GM19351 (cell line): ENCODE measurements around the gene OPRL1.

ENCODE experiments used
- ATAC-seq: cut with Tn5 transposase; IDR thresholded peaks from one replicate; pipeline ENCODE4 v1.9.1; 2021; ENCODE audit warnings: mild to moderate bottlenecking, moderate library complexity; ENCODE audit not compliant: unreplicated experiment

The OPRL1 gene

DNA sequence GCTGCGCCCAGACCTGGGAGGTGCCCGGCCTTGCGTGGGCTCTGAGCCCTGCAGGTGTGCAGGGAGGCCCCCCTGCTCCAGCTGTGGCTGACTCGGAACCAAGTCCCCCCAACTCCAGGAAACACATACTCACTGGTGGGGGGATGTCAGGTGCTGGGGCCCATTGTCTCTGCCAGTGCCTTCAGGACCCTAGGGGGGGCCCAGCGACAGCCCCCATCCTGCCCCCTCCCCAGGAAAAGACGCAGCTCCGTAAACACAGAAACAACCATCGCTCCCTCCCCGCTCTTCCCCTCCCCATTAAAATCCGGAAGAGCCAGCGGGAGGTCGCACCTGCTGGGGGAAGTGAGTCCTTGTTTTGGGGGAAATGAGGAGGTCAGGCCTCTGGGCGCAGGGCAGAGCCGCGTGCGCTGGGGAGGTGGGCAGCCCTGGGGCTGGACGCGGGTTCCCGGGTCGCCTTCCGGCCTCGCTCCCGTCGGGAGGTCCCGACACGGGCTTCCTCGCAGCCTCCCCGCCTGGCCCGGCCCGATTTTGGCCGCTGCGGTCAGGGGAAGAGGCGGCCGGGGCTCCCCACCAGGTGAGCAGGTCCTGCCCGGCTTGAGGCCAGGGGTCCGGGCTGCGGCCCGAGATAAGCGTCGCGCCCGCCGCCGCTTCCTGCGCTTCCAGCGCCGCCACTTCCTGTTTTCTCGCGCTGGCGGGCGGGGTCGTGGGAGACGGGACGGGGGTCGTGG is 37.7 kb upstream of the OPRL1 start:
- ATAC-seq, result no peak

- ATAC-seq, result no peak
Measured at GRCh38 chr20:64043768-64044167, 36.1 kb upstream of the OPRL1 start.

DNA sequence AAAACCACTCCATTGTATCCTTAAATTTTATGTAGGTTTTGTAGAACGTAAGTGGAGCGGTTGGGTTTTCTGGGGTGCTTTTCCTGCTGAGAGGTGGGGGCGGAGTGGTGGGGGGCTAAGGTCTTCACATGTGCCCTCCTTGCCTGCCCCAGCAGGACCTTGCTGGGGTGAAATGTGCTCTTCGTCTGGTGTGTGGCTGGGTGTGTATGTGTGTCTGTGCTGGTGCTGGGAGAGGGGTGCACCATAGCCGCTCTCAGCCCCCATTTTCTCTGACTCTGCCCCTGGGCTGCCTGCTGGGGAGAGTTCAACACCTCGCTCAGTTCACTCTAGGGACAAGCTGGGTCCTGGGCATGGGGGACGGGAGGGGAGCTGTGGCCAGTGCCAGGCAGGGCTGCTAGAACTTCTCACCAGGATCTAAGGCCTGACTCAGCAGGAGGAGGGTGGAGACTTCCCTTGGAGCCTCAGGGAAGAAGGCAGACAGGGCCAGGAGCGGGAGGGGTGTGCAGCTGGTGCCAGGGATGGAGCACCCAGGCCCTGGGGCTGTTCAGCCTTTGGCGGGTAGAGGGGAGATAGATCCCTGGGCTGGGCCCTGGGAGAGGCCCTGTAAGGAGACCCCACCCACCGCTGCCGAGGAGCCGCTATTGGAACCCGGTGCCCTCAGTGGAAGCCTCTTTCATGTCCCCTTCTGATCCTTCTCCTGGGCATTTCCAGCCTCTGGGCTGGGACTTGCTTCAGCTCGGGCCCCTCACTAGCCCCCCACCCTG is 35.2 kb upstream of the OPRL1 start:
- ATAC-seq, result no peak

- ATAC-seq, result no peak
Measured at GRCh38 chr20:64045346-64046011, 34.4 kb upstream of the OPRL1 start.

DNA sequence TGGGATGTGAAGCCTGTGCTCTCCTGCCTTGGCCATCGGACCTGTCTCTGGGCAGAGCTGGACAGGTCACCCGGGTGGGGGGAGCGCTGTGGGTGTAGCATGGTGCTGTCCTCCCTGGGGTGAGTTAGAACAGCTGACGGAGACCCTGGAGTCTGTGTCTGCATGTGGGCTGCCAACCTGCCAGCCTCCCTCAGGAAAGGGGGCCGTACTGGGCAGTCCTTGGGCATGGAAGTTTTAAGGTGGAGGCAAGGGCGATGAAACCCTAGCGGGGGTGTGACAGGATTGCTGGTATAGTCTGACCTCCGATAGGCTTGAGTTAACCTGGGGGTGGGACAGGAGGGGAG is 32.9 kb upstream of the OPRL1 start:
- no peak for ATAC-seq

DNA sequence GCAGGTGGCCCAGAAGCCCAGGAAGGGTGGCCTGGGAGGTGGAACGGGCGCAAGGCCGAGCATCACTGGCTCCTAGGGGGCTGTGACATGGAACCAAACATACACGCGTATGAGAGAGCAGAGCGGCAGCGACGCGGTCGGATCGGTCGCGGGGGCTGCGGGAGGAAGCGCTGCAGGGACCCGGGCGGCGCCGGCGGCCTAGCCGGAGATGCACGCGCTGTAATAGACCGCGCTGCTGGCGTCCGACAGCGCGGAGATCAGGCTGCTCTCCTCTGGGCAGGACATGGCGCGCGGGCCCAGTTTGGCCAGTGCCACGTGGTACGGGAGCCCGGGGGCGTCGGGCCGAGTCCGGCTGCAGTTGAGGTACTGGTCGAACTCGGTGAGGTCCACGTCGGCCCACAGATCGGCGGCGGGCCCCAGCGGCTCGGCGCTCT is 31.9 kb upstream of the OPRL1 start:
- no peak for ATAC-seq

GRCh38 chr20:64048402-64049044 is 31.4 kb upstream of the OPRL1 start:
- ATAC-seq, result no peak

DNA sequence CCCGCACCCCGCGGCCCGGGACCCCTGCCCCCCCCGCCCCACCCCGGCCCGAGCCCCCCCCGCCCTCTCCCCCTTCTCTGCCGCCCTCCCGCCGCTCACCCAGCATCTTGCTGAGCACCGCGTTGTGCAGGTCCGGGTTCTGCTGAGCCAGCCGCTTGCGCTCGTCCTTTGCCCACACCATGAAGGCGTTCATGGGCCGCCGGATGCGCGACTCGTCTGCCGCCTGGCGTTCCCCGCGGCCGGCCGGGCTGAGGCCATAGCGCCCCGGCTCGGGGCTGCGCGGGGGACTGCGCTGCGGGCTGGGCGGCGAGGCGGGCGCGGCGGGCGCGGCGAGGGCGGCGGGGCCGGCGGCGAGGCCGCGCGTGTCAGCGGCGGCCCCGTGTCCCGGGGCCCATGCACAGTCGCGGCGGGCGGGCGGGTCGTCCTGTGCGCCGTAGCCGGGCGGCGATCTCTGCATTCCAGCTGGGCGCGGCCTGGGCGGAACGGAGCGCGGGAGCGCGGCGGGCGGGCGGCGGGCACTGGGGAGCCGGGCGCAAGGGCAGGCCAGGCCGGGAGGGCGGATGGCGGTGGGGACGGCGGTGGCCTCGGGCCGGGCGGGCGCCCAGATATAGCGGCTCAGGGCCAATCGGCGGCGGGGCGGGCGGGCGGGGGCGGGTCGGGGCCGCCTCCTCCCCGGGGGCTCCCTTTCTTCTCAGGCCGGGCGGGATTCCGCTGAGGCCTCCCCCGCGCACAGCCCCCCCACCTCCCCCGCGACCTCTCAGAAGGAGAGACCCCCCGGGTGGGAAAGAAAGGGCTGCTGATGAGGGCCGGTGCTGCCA is 30.6 kb upstream of the OPRL1 start, which contains the start of gene SOX18:
Gene SOX18, minus strand, starts transcription at position 580 of the 818 bp plus-strand sequence. Its CDS starts 123 bp downstream, at position 457.
- ATAC-seq, result no peak

GRCh38 chr20:64049878-64050260 is 30.0 kb upstream of the OPRL1 start:
- no peak for ATAC-seq

- ATAC-seq, result no peak
Measured at GRCh38 chr20:64050261-64051032, 29.4 kb upstream of the OPRL1 start.

- no peak for ATAC-seq
Measured at GRCh38 chr20:64051033-64051452, 28.8 kb upstream of the OPRL1 start.

- no peak for ATAC-seq
Measured at GRCh38 chr20:64051561-64052325, 28.1 kb upstream of the OPRL1 start.

- no peak for ATAC-seq
Measured at GRCh38 chr20:64052326-64052722, 27.6 kb upstream of the OPRL1 start.

DNA sequence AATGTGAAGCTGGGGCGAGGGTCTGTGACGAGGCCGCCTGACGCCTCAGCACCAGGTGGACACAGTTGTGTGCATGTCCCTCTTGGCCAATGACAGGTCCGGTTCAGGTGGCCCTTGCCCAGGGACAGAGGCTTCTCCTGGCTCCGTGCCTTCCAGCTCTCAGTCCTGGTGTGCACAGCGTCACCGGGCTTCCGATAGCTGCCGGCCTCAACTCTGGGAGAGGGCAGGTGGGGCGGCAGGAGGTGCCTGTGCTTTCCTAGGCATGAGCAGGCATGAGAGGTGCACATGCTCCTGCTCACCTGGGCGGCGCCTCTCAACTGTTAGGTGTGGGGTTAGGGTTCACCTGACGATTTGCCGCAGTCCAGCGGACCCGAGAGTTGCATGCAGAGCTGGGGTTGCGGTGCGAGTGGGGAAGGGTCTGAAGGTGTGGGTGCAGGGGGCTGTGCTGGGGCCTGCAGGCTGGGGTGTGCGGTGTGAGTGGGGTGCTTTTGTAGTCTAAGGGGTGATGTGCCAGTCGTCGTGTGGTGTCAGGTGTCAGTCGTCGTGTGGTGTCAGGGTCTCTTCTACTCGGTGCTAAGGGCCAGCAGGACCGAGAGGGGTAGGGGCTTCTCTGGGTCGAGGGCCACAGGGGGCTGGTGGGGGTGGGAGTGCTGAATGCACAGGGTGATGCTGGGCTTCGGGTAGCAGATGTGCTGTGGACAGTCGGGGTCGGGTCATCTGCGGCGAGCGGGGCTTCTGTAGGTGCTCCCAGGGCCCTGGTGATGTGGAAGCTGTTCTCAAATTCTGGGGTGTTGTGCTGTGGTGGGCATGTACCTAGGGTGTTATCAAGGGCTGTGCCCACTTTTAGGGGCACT is 26.7 kb upstream of the OPRL1 start:
- ATAC-seq, result no peak

GRCh38 chr20:64053841-64054661 is 25.8 kb upstream of the OPRL1 start:
- no peak for ATAC-seq

DNA sequence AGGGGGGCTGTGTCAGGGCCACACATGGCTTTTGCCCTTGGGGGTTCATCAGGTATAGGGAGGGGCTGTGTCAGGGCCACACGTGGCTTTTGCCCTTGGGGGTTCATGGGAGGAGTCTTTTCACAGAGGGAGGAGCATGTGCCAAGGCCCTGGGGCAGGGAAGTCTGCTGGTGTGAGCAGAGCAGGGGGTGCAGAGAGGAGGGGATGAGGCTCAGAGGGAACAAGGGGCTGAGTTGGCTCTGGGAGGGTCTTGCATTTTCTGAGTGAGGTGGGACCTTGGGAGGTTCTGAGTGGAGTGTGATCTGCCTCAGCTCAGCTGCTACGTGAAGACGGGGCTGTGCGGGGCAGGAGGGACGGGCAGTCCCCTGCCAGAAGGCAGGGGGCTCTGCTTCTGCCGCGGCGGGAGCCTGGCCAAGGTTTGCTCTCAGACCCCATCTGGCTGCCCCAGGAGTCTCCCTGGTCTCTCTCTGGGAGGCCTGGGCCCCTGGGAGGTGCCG is 24.4 kb upstream of the OPRL1 start:
- ATAC-seq, result no peak
